H9 (cell line): ENCODE measurements around the gene ST8SIA6. TPM values are rescaled to one million over a fixed set of nuclear protein-coding genes. Genes with fewer than 3 reads are reported as not detected.

Experiments
- DNase-seq: peaks from one replicate; pipeline ENCODE4 v3.0.0-alpha.2; 2017
- H2AFZ ChIP-seq: one replicate; pipeline ENCODE4 v1.6.1; 2013; ENCODE audit warnings: mild to moderate bottlenecking, low read length, control low read depth, moderate library complexity
- H2AK5ac ChIP-seq: 2 replicates; pipeline ENCODE4 v1.6.1; 2013; ENCODE audit warnings: low read length, control low read depth, mixed read lengths; ENCODE audit not compliant: insufficient read length
- H2BK120ac ChIP-seq: one replicate; pipeline ENCODE4 v1.6.1; 2013; ENCODE audit warnings: low read depth, mild to moderate bottlenecking, low read length, control low read depth, inconsistent platforms; ENCODE audit not compliant: poor library complexity, severe bottlenecking
- H2BK12ac ChIP-seq: 2 replicates; pipeline ENCODE4 v1.6.1; 2013; ENCODE audit warnings: low read length, control low read depth, mixed read lengths, low read depth; ENCODE audit not compliant: insufficient read length
- H2BK15ac ChIP-seq: 2 replicates; pipeline ENCODE4 v1.6.1; 2013; ENCODE audit warnings: low read depth, low read length, control low read depth
- H2BK20ac ChIP-seq: one replicate; pipeline ENCODE4 v1.6.1; 2013; ENCODE audit warnings: low read depth, mild to moderate bottlenecking, low read length, control low read depth, inconsistent platforms; ENCODE audit not compliant: poor library complexity, severe bottlenecking
- H2BK5ac ChIP-seq: 2 replicates; pipeline ENCODE4 v1.6.1; 2013; ENCODE audit warnings: low read length, control low read depth, mixed read lengths; ENCODE audit not compliant: insufficient read length
- H3K14ac ChIP-seq: 2 replicates; pipeline ENCODE4 v1.6.1; 2013; ENCODE audit warnings: low read length, control low read depth; ENCODE audit not compliant: insufficient read depth
- H3K18ac ChIP-seq: 2 replicates; pipeline ENCODE4 v1.6.1; 2013; ENCODE audit warnings: low read depth, mild to moderate bottlenecking, mixed read lengths, low read length, control low read depth; ENCODE audit not compliant: insufficient read length
- H3K23ac ChIP-seq: 2 replicates; pipeline ENCODE4 v1.6.1; 2013; ENCODE audit warnings: low read length, control low read depth, mixed read lengths, low read depth; ENCODE audit not compliant: insufficient read length
- H3K23me2 ChIP-seq: 2 replicates; pipeline ENCODE4 v1.6.1; 2013; ENCODE audit warnings: low read depth, mild to moderate bottlenecking, mixed read lengths, low read length, control low read depth; ENCODE audit not compliant: insufficient read length, poor library complexity, severe bottlenecking
- H3K27ac ChIP-seq: 2 replicates; pipeline ENCODE4 v1.5.1; 2013; ENCODE audit warnings: low read length, control low read depth, mixed read lengths, low read depth; ENCODE audit not compliant: insufficient read length
- H3K27me3 ChIP-seq: 2 replicates; pipeline ENCODE4 v1.6.1; 2013; ENCODE audit warnings: low read length, control low read depth, inconsistent platforms; ENCODE audit not compliant: insufficient read depth
- H3K4ac ChIP-seq: 2 replicates; pipeline ENCODE4 v1.6.1; 2013; ENCODE audit warnings: low read depth, mild to moderate bottlenecking, control low read depth, inconsistent platforms, low read length, moderate library complexity
- H3K4me1 ChIP-seq: 2 replicates; pipeline ENCODE4 v1.6.1; 2013; ENCODE audit warnings: low read length, control low read depth, inconsistent platforms; ENCODE audit not compliant: insufficient read depth
- H3K4me2 ChIP-seq: 2 replicates; pipeline ENCODE4 v1.6.1; 2013; ENCODE audit warnings: low read length, control low read depth, mixed read lengths; ENCODE audit not compliant: insufficient read length, insufficient read depth
- H3K56ac ChIP-seq: 2 replicates; pipeline ENCODE4 v1.6.1; 2013; ENCODE audit warnings: low read depth, mild to moderate bottlenecking, mixed read lengths, low read length, control low read depth; ENCODE audit not compliant: insufficient read length
- H3K79me1 ChIP-seq: 2 replicates; pipeline ENCODE4 v1.6.1; 2013; ENCODE audit warnings: low read depth, mild to moderate bottlenecking, moderate library complexity, low read length, control low read depth, inconsistent platforms; ENCODE audit not compliant: insufficient read depth, poor library complexity, severe bottlenecking
- H3K79me2 ChIP-seq: 2 replicates; pipeline ENCODE4 v1.6.1; 2013; ENCODE audit warnings: low read length, control low read depth, inconsistent platforms; ENCODE audit not compliant: insufficient read depth
- H3K9ac ChIP-seq: 2 replicates; pipeline ENCODE4 v1.6.1; 2013; ENCODE audit warnings: low read length, control low read depth, mixed read lengths; ENCODE audit not compliant: insufficient read length; ENCODE audit errors: extremely low read depth
- H3K9me3 ChIP-seq: one replicate; pipeline ENCODE4 v1.6.1; 2013; ENCODE audit warnings: low read depth, low read length, inconsistent platforms; ENCODE audit not compliant: control insufficient read depth
- H3T11ph ChIP-seq: one replicate; pipeline ENCODE4 v1.6.1; 2013; ENCODE audit warnings: mild to moderate bottlenecking, low read length, control low read depth, inconsistent platforms
- H4K20me1 ChIP-seq: one replicate; pipeline ENCODE4 v1.6.1; 2013; ENCODE audit not compliant: control insufficient read depth, insufficient read length, insufficient read depth
- H4K5ac ChIP-seq: 2 replicates; pipeline ENCODE4 v1.6.1; 2013; ENCODE audit warnings: low read depth, mild to moderate bottlenecking, mixed read lengths, low read length, control low read depth; ENCODE audit not compliant: insufficient read length
- H4K8ac ChIP-seq: replicated peaks from 2 replicates; pipeline ENCODE4 v1.6.1; 2013; ENCODE audit warnings: low read length, control low read depth, mixed read lengths, low read depth; ENCODE audit not compliant: insufficient read length
- H4K91ac ChIP-seq: 2 replicates; pipeline ENCODE4 v1.6.1; 2013; ENCODE audit warnings: low read depth, mild to moderate bottlenecking, moderate library complexity, mixed read lengths, low read length, control low read depth; ENCODE audit not compliant: insufficient read length
- H3K27ac Mint-ChIP-seq, 3 experiments: 2 replicates in 2 of 3; 3 replicates in 1 of 3; pipeline ENCODE4 v1.8.0; 2020 to 2021; ENCODE audit warnings: mixed read lengths in 3 of 3, mild to moderate bottlenecking in 1 of 3, moderate library complexity in 1 of 3
- H3K27me3 Mint-ChIP-seq: 2 replicates; pipeline ENCODE4 v1.8.0; 2021; ENCODE audit warnings: low read depth, mild to moderate bottlenecking, moderate library complexity, mixed read lengths
- H3K36me3 Mint-ChIP-seq, 3 experiments: 2 replicates in 2 of 3; 3 replicates in 1 of 3; pipeline ENCODE4 v1.8.0; 2020 to 2021; ENCODE audit warnings: low read depth in 3 of 3, mixed read lengths in 3 of 3; ENCODE audit not compliant: insufficient read depth in 1 of 3
- H3K4me1 Mint-ChIP-seq, 2 experiments: 2 replicates each; pipeline ENCODE4 v1.8.0; 2020; ENCODE audit warnings: mixed read lengths in 2 of 2
- H3K4me3 Mint-ChIP-seq, 2 experiments: 2 replicates in 1 of 2; 3 replicates in 1 of 2; pipeline ENCODE4 v1.8.0; 2020 to 2021; ENCODE audit warnings: mild to moderate bottlenecking in 2 of 2, mixed read lengths in 2 of 2, moderate library complexity in 1 of 2
- H3K9me3 Mint-ChIP-seq, 2 experiments: 2 replicates in 1 of 2; 3 replicates in 1 of 2; pipeline ENCODE4 v1.8.0; 2020; ENCODE audit warnings: mild to moderate bottlenecking in 2 of 2, mixed read lengths in 2 of 2, moderate library complexity in 1 of 2
- CTCF ChIP-seq: fragments of 200-600 bp; sonication (generic); conservative IDR thresholded peaks from 3 replicates; pipeline ENCODE4 v1.8.0; 2021; ENCODE audit warnings: antibody characterized with exemption, mild to moderate bottlenecking
- whole genome bisulfite sequencing: extraction: QIAGEN DNeasy Blood & Tissue Kit; methylation state at CpG from one replicate; pipeline ENCODE4 v1.1.7; 2013; ENCODE audit warnings: missing lambda C conversion rate, low lambda C conversion rate, mixed read lengths; ENCODE audit not compliant: insufficient read length; ENCODE audit errors: extremely low coverage; 5-methylcytosine and 5-hydroxymethylcytosine counted together
- total RNA-seq: library from RNA; stranded (reverse); gene quantifications from 2 replicates; pipeline ENCODE4 v1.2.1, GENCODE V29; 2021

The ST8SIA6 gene
- total RNA-seq, 1 experiment from 2014 or later = 0.37 TPM

GRCh38 chr10:17414484-17414883 is 39.9 kb downstream of the ST8SIA6 start:
- no peaks in the 10 kb centered on the region; a peak in 1 of 5 replicates for H3K9me3 Mint-ChIP-seq
- Histone ChIP-seq H3K23me2 (no peaks in the 10 kb centered on the region), H3K4ac (no peak overlapping the region), H2BK12ac (no peak overlapping the region), H3K27me3 (no peaks in the 10 kb centered on the region), H3K56ac (no peak overlapping the region), H4K91ac (no peak overlapping the region), H3K79me1 (no peaks in the 10 kb centered on the region), H2AFZ (no peak overlapping the region), H2BK15ac (no peak overlapping the region), H3K18ac (no peak overlapping the region), H3K9me3 (no peaks in the 10 kb centered on the region), H3K4me2 (no peak overlapping the region), H2BK120ac (no peak overlapping the region), H3K79me2 (no peaks in the 10 kb centered on the region), H2BK5ac (no peak overlapping the region), H3T11ph (no peak overlapping the region), H4K8ac (no peak overlapping the region), H2BK20ac (no peak overlapping the region), H3K27ac (no peak overlapping the region), H3K14ac (no peak overlapping the region), H3K4me1 (no peaks in the 10 kb centered on the region), H2AK5ac (no peak overlapping the region), H3K23ac (no peak overlapping the region), H4K20me1 (no peaks in the 10 kb centered on the region), H4K5ac (no peak overlapping the region), H3K9ac (no peak overlapping the region)
- no peaks in the 10 kb centered on the region for H3K27me3 Mint-ChIP-seq
- H3K27ac Mint-ChIP-seq = no peak overlapping the region
- no peaks in the 10 kb centered on the region for H3K36me3 Mint-ChIP-seq
- peaks cover 14 to 19% of the 10 kb centered on the region in 2 experiments for H3K4me1 Mint-ChIP-seq
- WGBS = no CpG with 5 or more reads among the region's 1 CpG
- no peak for TF ChIP-seq CTCF
- no peak overlapping the region for H3K4me3 Mint-ChIP-seq
- no peak for DNase-seq
